ENCODE measurements around the gene CR1.
"Not testable (repeated sequence)": the region's sequence is repeated elsewhere in the genome, so short reads cannot be mapped to it uniquely, and the experiment has no call there.

The CR1 gene

GRCh38 chr1:207646171-207646570 is 150.2 kb downstream of the CR1 start:
- no peak for DNase-seq

GRCh38 chr1:207646944-207647579 is 151.1 kb downstream of the CR1 start:
- DNase-seq: no peak

- DNase-seq: no peak
Measured at GRCh38 chr1:207647671-207648333, 151.8 kb downstream of the CR1 start.

GRCh38 chr1:207648334-207649209 is 152.6 kb downstream of the CR1 start:
- DNase-seq: no peak

GRCh38 chr1:207649210-207649753 is 153.3 kb downstream of the CR1 start:
- no peak for DNase-seq

- no peak for DNase-seq
Measured at GRCh38 chr1:207649865-207650580, 154.1 kb downstream of the CR1 start.

- DNase-seq: no peak
Measured at GRCh38 chr1:207651583-207651982, 155.6 kb downstream of the CR1 start.

- DNase-seq: no peak
Measured at GRCh38 chr1:207654320-207654719, 158.4 kb downstream of the CR1 start.

- no peak for DNase-seq
Measured at GRCh38 chr1:207658408-207658807, 162.5 kb downstream of the CR1 start.

GRCh38 chr1:207658904-207659485 is 163.0 kb downstream of the CR1 start:
- no peak for DNase-seq

- DNase-seq: no peak
Measured at GRCh38 chr1:207659545-207660153, 163.7 kb downstream of the CR1 start.

- DNase-seq: not testable (repeated sequence)
Measured at GRCh38 chr1:207661420-207661819, 165.5 kb downstream of the CR1 start.

- DNase-seq: no peak
Measured at GRCh38 chr1:207666342-207666741, 170.4 kb downstream of the CR1 start.

GRCh38 chr1:207669528-207670009 is 173.6 kb downstream of the CR1 start:
- no peak for DNase-seq

- DNase-seq: no peak
Measured at GRCh38 chr1:207670192-207670591, 174.2 kb downstream of the CR1 start.

- DNase-seq: no peak
Measured at GRCh38 chr1:207670997-207671396, 175.0 kb downstream of the CR1 start.

- no peak for DNase-seq
Measured at GRCh38 chr1:207672522-207673130, 176.7 kb downstream of the CR1 start.

GRCh38 chr1:207673399-207673798 is 177.4 kb downstream of the CR1 start:
- DNase-seq: no peak

GRCh38 chr1:207676153-207676552 is 180.2 kb downstream of the CR1 start:
- DNase-seq: no peak

GRCh38 chr1:207680590-207681388 is 184.8 kb downstream of the CR1 start:
- DNase-seq: not testable (repeated sequence)
